HEK293T (cell line): ENCODE measurements around the gene SCARB1.
"Not testable (repeated sequence)": the region's sequence is repeated elsewhere in the genome, so short reads cannot be mapped to it uniquely, and the experiment has no call there.

Experiments
- CTCF ChIA-PET: fragments of 350-600 bp; formaldehyde crosslinking; extraction: SDS; loops from one replicate; lab custom pipeline; 2021; ENCODE audit warnings: antibody characterized with exemption, inconsistent platforms; lab: Yijun Ruan, JAX
- POLR2A ChIA-PET: fragments of 350-600 bp; formaldehyde crosslinking; extraction: SDS; loops from one replicate; lab custom pipeline; 2020; ENCODE audit warnings: antibody characterized with exemption, inconsistent platforms; lab: Yijun Ruan, JAX
- DNase-seq: peaks from one replicate; pipeline ENCODE4 v3.0.0; 2012; ENCODE audit warnings: mixed read lengths; ENCODE audit errors: extremely low spot score
- ARNT ChIP-seq: fragments of 450-650 bp; IDR thresholded peaks from 2 replicates; pipeline ENCODE4 v1.6.1; 2017; ENCODE audit warnings: mild to moderate bottlenecking
- BHLHE40 ChIP-seq: fragments of 450-650 bp; IDR thresholded peaks from 2 replicates; pipeline ENCODE4 v1.6.1; 2016; ENCODE audit warnings: mild to moderate bottlenecking, moderate library complexity, borderline replicate concordance
- CTBP1 ChIP-seq: fragments of 450-650 bp; IDR thresholded peaks from 2 replicates; pipeline ENCODE4 v1.6.1; 2016; ENCODE audit warnings: borderline replicate concordance
- ELF4 ChIP-seq: fragments of 450-650 bp; IDR thresholded peaks from 2 replicates; pipeline ENCODE4 v1.6.1; 2017; ENCODE audit warnings: antibody characterized with exemption
- FOXA1 ChIP-seq: fragments of 450-650 bp; IDR thresholded peaks from 2 replicates; pipeline ENCODE4 v1.6.1; 2016; ENCODE audit warnings: mild to moderate bottlenecking
- FOXK2 ChIP-seq: fragments of 450-650 bp; IDR thresholded peaks from 2 replicates; pipeline ENCODE4 v1.6.1; 2016; ENCODE audit warnings: mild to moderate bottlenecking
- FOXM1 ChIP-seq: fragments of 450-650 bp; IDR thresholded peaks from 2 replicates; pipeline ENCODE4 v1.6.1; 2017; ENCODE audit warnings: mild to moderate bottlenecking, borderline replicate concordance
- HDGF ChIP-seq: fragments of 450-650 bp; IDR thresholded peaks from 2 replicates; pipeline ENCODE4 v1.6.1; 2017; ENCODE audit warnings: antibody characterized with exemption, borderline replicate concordance
- L3MBTL2 ChIP-seq: fragments of 450-650 bp; conservative IDR thresholded peaks from 2 replicates; pipeline ENCODE4 v1.6.1; 2016; ENCODE audit warnings: mild to moderate bottlenecking
- LEF1 ChIP-seq: fragments of 450-650 bp; IDR thresholded peaks from 2 replicates; pipeline ENCODE4 v1.6.1; 2017; ENCODE audit warnings: mild to moderate bottlenecking, borderline replicate concordance
- NFRKB ChIP-seq: fragments of 450-650 bp; IDR thresholded peaks from 2 replicates; pipeline ENCODE4 v1.6.1; 2016; ENCODE audit warnings: mild to moderate bottlenecking, moderate library complexity
- PKNOX1 ChIP-seq: fragments of 450-650 bp; IDR thresholded peaks from 2 replicates; pipeline ENCODE4 v1.6.1; 2016
- SP1 ChIP-seq: fragments of 450-650 bp; IDR thresholded peaks from 2 replicates; pipeline ENCODE4 v1.6.1; 2017
- SUZ12 ChIP-seq: fragments of 450-650 bp; IDR thresholded peaks from 2 replicates; pipeline ENCODE4 v1.6.1; 2016; ENCODE audit warnings: mild to moderate bottlenecking
- TARDBP ChIP-seq: fragments of 450-650 bp; IDR thresholded peaks from 2 replicates; pipeline ENCODE4 v1.6.1; 2016
- ZNF384 ChIP-seq: fragments of 450-650 bp; IDR thresholded peaks from 2 replicates; pipeline ENCODE4 v1.6.1; 2016

SCARB1 gene, protein sequence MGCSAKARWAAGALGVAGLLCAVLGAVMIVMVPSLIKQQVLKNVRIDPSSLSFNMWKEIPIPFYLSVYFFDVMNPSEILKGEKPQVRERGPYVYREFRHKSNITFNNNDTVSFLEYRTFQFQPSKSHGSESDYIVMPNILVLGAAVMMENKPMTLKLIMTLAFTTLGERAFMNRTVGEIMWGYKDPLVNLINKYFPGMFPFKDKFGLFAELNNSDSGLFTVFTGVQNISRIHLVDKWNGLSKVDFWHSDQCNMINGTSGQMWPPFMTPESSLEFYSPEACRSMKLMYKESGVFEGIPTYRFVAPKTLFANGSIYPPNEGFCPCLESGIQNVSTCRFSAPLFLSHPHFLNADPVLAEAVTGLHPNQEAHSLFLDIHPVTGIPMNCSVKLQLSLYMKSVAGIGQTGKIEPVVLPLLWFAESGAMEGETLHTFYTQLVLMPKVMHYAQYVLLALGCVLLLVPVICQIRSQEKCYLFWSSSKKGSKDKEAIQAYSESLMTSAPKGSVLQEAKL

GRCh38 chr12:124863416-124864325, at the start of gene SCARB1:
SCARB1 (minus strand) TSS chr12:124863864; CDS start chr12:124863720, 144 bp downstream.
- peak; percentile 99 for DNase-seq
- POLR2A ChIA-PET = interaction anchor here (1.1 to 2.4 kb wide), 2 partner anchors 10 to 51 kb away, joined by 3 to 5 read pairs; partner anchors contain the start of gene UBC
- TF ChIP-seq LEF1 (0 out of 2 replicates have a peak, but pooled peaks have one; percentile 41), ARNT (no peak), L3MBTL2 (peak; percentile 92)
- CTCF ChIA-PET = no interaction called here

DNA sequence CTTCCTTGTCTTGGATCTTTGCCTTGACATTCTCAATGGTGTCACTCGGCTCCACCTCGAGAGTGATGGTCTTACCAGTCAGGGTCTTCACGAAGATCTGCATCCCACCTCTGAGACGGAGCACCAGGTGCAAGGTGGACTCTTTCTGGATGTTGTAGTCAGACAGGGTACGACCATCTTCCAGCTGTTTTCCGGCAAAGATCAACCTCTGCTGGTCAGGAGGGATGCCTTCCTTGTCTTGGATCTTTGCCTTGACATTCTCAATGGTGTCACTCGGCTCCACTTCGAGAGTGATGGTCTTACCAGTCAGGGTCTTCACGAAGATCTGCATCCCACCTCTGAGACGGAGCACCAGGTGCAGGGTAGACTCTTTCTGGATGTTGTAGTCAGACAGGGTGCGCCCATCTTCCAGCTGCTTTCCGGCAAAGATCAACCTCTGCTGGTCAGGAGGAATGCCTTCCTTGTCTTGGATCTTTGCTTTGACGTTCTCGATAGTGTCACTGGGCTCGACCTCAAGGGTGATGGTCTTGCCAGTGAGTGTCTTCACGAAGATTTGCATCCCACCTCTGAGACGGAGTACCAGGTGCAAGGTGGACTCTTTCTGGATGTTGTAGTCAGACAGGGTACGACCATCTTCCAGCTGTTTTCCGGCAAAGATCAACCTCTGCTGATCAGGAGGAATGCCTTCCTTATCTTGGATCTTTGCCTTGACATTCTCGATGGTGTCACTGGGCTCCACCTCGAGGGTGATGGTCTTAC, 49.0 kb upstream of the SCARB1 start:
- CTCF ChIA-PET = interaction anchor here (0.6 kb wide), 2 partner anchors 10 to 28 kb away, joined by 3 read pairs; no protein-coding TSS in a partner anchor
- POLR2A ChIA-PET, DNase-seq: not testable (repeated sequence)

- DNase-seq = not testable (repeated sequence)
- TF ChIP-seq ZNF384 = peak; percentile 53; the same call in 1 of the 2 replicates
- CTCF ChIA-PET = interaction anchor here (0.6 kb wide), 1 partner anchor 24 kb away, joined by 3 read pairs; no protein-coding TSS in a partner anchor
- POLR2A ChIA-PET = interaction anchor here (1.2 to 2.1 kb wide), 3 partner anchors 8 to 83 kb away, joined by 3 to 7 read pairs (median 4); no protein-coding TSS in a partner anchor
These were observed 47.9 kb upstream of the SCARB1 start for GRCh38 chr12:124911521-124911920.

DNA sequence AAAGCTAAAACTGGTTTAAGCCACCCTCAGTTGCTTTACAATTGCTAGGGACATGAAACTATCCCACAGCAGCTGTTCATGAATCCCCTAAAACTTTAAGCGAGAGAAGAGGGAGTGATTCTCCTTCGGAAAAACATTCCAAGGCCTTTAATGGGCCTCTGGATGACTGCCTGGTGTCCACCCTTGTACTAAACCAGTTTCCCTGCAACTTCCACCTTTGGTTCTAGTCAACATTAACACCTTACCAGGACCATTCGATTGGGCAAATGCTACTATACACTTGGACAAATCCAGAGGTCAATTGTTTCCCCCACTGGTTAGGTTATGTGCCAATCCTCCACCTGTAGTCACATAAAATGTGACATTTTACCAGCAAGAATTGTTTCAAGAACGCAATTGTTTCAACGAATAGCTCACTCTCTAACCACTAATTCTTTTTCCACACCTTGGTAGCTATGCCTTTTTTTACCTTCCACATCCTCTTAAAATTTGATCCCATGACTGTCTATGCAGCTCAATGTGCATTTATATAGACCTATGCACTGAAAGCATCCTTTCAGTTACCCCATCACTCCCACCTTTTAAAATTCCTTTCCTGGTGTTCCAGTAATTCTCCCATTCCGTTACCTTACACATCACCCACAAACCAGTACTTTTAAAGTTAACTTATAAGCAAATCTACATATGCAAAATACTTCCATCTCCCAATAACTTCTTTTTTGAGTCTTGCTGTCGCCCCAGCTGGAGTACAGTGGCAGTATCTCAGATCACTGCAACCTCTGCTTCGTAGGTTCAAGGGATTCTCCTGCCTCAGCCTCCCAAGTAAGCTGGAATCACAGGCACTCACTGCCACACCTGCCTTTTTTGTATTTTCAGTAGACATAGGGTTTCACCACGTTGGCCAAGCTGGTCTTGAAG, 47.2 kb upstream of the SCARB1 start:
- ChIA-PET CTCF (interaction anchor here (0.6 kb wide), 1 partner anchor 24 kb away, joined by 3 read pairs; no protein-coding TSS in a partner anchor), POLR2A (interaction anchor here (0.6 to 2.1 kb wide), 8 partner anchors 8 to 1718 kb away, joined by 3 to 7 read pairs (median 4); no protein-coding TSS in a partner anchor)
- TF ChIP-seq ARNT (no peak), SP1 (no peak), BHLHE40 (no peak; the same call in none of the 2 replicates), FOXM1 (no peak), CTBP1 (no peak), FOXA1 (no peak), LEF1 (no peak), NFRKB (peak; percentile 59), ZNF384 (no peak), SUZ12 (no peak), PKNOX1 (no peak), ELF4 (peak; percentile 51), HDGF (no peak), L3MBTL2 (peak; percentile 27; the same call in 1 of the 2 replicates), TARDBP (no peak), FOXK2 (0 out of 2 replicates have a peak, but pooled peaks have one; percentile 50)
- no peak for DNase-seq

DNA sequence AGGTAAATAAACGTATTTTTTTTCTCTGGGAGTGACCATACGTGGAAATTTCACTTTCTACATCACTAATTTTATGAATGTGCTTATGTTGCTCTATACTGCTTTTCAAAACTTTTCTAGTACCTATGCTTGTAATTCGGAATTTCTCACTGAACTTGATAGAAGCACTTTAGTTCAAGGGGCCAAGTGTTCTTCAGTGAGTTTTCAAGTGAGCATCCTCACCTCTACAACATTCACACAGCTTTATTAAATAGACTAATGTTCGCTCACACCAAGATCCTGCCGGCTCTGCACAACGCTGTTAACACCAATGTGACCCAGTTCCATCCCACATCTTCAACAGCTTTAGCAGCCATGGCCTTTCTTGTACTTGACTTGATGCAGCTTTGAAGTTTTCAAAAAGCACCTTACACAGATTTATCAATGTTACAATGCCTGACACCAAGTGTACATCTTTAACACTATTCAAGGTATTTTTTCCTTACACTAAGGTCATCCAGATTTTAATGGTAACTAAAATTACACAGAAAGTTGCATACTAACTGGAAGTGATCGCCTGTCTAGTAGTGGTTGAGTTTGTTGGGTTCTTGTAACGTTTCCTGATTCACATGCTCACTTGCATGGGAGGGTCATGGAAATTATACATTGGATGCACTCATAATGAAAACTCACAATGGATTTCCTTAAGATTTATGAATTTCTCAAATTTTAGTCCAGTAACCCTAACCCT, 46.3 kb upstream of the SCARB1 start:
- CTCF ChIA-PET = no interaction called here
- TF ChIP-seq CTBP1 = no peak
- no peak for TF ChIP-seq FOXK2
- no peak for TF ChIP-seq ARNT
- no peak for TF ChIP-seq ELF4
- TF ChIP-seq ZNF384 = no peak
- no peak for DNase-seq
- POLR2A ChIA-PET = interaction anchor here (1.0 to 2.1 kb wide), 7 partner anchors 9 to 85 kb away, joined by 3 to 7 read pairs (median 4); no protein-coding TSS in a partner anchor
